Hematopoietic multipotent progenitor cell (in vitro differentiated cells): ENCODE data around the gene PLEKHB1. TPM values are rescaled to one million over a fixed set of nuclear protein-coding genes. Genes with fewer than 3 reads are reported as not detected.
A peak's percentile ranks its signal among the peaks of the same experiment; 100 is the strongest.
"Not testable (repeated sequence)": the region's sequence is repeated elsewhere in the genome, so short reads cannot be mapped to it uniquely, and the experiment has no call there.

Experiments
- DNase-seq, 3 donors: peaks; one replicate each; pipeline ENCODE4 v3.0.0-alpha.2; 2011 to 2015; ENCODE audit warnings: low read depth in 2 of 3, low spot score in 2 of 3
- total RNA-seq: library from RNA; depleted of rRNA; stranded (reverse); fragments of >200 nt; gene quantifications from one replicate; pipeline ENCODE4 v1.2.3, GENCODE V29; 2012

PLEKHB1 gene
- total RNA-seq, 1 donor, result 6.5 TPM

- peak in 1 of 3 donors; percentile 15 for DNase-seq
Observed at GRCh38 chr11:73667891-73668290, 21.5 kb downstream of the PLEKHB1 start.

GRCh38 chr11:73670808-73671207, 24.4 kb downstream of the PLEKHB1 start:
- DNase-seq, result no peak

GRCh38 chr11:73671701-73672100, 25.3 kb downstream of the PLEKHB1 start:
- DNase-seq, result no peak

- DNase-seq, result not testable (repeated sequence)
Observed at GRCh38 chr11:73676552-73676951, 30.2 kb downstream of the PLEKHB1 start.

DNA sequence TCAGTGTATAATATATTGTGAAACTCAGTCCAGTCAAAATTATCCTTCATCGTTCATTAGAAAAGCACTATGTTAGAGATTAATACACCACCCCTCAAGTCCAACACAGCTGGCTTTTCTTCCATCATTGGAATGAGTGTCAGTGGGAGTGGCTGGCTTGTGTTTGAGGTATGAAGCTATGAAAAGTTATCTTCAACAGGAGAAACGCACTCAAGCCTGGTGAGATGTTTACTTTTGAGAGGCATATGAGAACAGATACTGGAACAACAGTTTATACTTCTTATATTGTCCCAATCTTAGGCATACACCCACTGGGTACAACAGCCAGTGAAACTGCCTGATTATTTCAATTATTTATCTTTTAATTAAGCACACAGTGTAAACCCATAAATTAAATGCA, 34.3 kb downstream of the PLEKHB1 start:
- DNase-seq, result no peak

- DNase-seq, result no peak
Observed at GRCh38 chr11:73693899-73694525, 47.6 kb downstream of the PLEKHB1 start.

- no peak for DNase-seq
Observed at GRCh38 chr11:73705053-73705452, 58.7 kb downstream of the PLEKHB1 start.

GRCh38 chr11:73710964-73711363, 64.6 kb downstream of the PLEKHB1 start:
- DNase-seq, result no peak

Other genes with a start within 250 kb of the PLEKHB1 start
- gene FAM168A, start 48.5 kb upstream of the PLEKHB1 start, total RNA-seq, result 18.0 TPM
- 60.3 TPM for gene RAB6A, start 114.5 kb downstream of the PLEKHB1 start, total RNA-seq
- gene MRPL48, start 141.3 kb downstream of the PLEKHB1 start, total RNA-seq, result 10.0 TPM
- 80.2 TPM for gene COA4, start 230.3 kb downstream of the PLEKHB1 start, total RNA-seq
- 12.1 TPM for gene PAAF1, start 230.4 kb downstream of the PLEKHB1 start, total RNA-seq